Measurements from ENCODE around the gene THUMPD3.

THUMPD3 gene

GRCh38 chr3:9435316-9435715 lies 72.5 kb downstream of the THUMPD3 start:
- Mint-ChIP-seq H3K4me1 (no peaks in the 10 kb centered on the region), H3K9me3 (no peaks in the 10 kb centered on the region), H3K27me3 (ENCODE audit: low read depth, poor library complexity) (no peaks in the 10 kb centered on the region), H3K36me3 (ENCODE audit: low read depth) (peaks cover 72% of the 10 kb centered on the region), H3K4me3 (no peak overlapping the region), H3K27ac (no peak overlapping the region)
- no peak for TF ChIP-seq CTCF (IDR thresholded peaks at IDR 0.05)
- DNase-seq, result no peak
